PC-3 (cell line): ENCODE results near the gene NPC1. TPM values are rescaled to one million over a fixed set of nuclear protein-coding genes. Genes with fewer than 3 reads are reported as not detected.

Source experiments
- ATAC-seq: fragments of 200-7000 bp; cut with Tn5 transposase; 2 replicates; pipeline ENCODE4 v1.9.1; 2020; ENCODE audit warnings: mild to moderate bottlenecking, moderate library complexity
- BruUV-seq: library from RNA; stranded (reverse); fragments of 400-500 nt; replicated peaks from 2 replicates; lab custom pipeline; 2021; lab: Mats Ljungman, UMichigan
- CTCF ChIA-PET: fragments of 300-600 bp; sonication (Branson Sonifier 250); formaldehyde crosslinking; loops from one replicate; lab custom pipeline; 2022; ENCODE audit warnings: antibody characterized with exemption; lab: Charles Lee
- POLR2A ChIA-PET: fragments of 300-600 bp; sonication (Branson Sonifier 250); formaldehyde crosslinking; loops from one replicate; lab custom pipeline; 2022; ENCODE audit warnings: antibody characterized with exemption; ENCODE audit not compliant: unreplicated experiment; lab: Charles Lee
- DNase-seq: peaks from one replicate; pipeline ENCODE4 v3.0.0-alpha.2; 2015
- H2AFZ ChIP-seq: fragments of 300-600 bp; sonication (generic); 2 replicates; pipeline ENCODE4 v1.6.0; 2016; ENCODE audit warnings: antibody characterized with exemption, low read length
- H3F3A ChIP-seq: fragments of 300-600 bp; sonication (generic); one replicate; pipeline ENCODE4 v1.6.0; 2017; ENCODE audit warnings: antibody characterized with exemption, low read length, control low read depth, mild to moderate bottlenecking; ENCODE audit not compliant: unreplicated experiment
- H3K27ac ChIP-seq: fragments of 300-600 bp; sonication (generic); 2 replicates; pipeline ENCODE4 v1.5.1; 2016; ENCODE audit warnings: mild to moderate bottlenecking, low read length
- H3K27me3 ChIP-seq: fragments of 300-600 bp; sonication (generic); 2 replicates; pipeline ENCODE4 v1.6.1; 2016; ENCODE audit warnings: low read length, mixed read lengths
- H3K36me3 ChIP-seq: fragments of 300-600 bp; sonication (generic); 2 replicates; pipeline ENCODE4 v1.6.1; 2016; ENCODE audit warnings: low read depth, mixed run types, low read length, mixed read lengths
- H3K4me1 ChIP-seq: fragments of 300-600 bp; sonication (generic); 2 replicates; pipeline ENCODE4 v1.5.1; 2016; ENCODE audit warnings: low read length; ENCODE audit not compliant: insufficient read depth
- H3K4me2 ChIP-seq: fragments of 300-600 bp; sonication (generic); 2 replicates; pipeline ENCODE4 v1.6.0; 2016; ENCODE audit warnings: low read length
- H3K4me3 ChIP-seq: fragments of 300-600 bp; sonication (generic); 2 replicates; pipeline ENCODE4 v1.5.1; 2016; ENCODE audit warnings: mild to moderate bottlenecking, low read length, mixed read lengths
- H3K79me2 ChIP-seq: fragments of 300-600 bp; sonication (generic); 2 replicates; pipeline ENCODE4 v1.6.1; 2017; ENCODE audit warnings: low read length, mixed read lengths
- H3K9ac ChIP-seq: fragments of 300-600 bp; sonication (generic); 2 replicates; pipeline ENCODE4 v1.6.0; 2016; ENCODE audit warnings: mild to moderate bottlenecking, low read length
- H3K9me2 ChIP-seq: fragments of 300-600 bp; sonication (generic); replicated peaks from 2 replicates; pipeline ENCODE4 v1.6.1; 2016; ENCODE audit warnings: mixed run types, low read length, mixed read lengths
- H3K9me3 ChIP-seq: fragments of 300-600 bp; sonication (generic); 2 replicates; pipeline ENCODE4 v1.6.1; 2016; ENCODE audit warnings: low read length, mixed read lengths
- H4K20me1 ChIP-seq: fragments of 300-600 bp; sonication (generic); 2 replicates; pipeline ENCODE4 v1.6.1; 2016; ENCODE audit warnings: low read length, mixed read lengths
- CTCF ChIP-seq: fragments of 300-600 bp; sonication (generic); conservative IDR thresholded peaks from 2 replicates; pipeline ENCODE4 v1.5.1; 2017; ENCODE audit warnings: antibody characterized with exemption, low read depth, mild to moderate bottlenecking, low read length
- EZH2 ChIP-seq: fragments of 300-600 bp; sonication (generic); IDR thresholded peaks from one replicate; pipeline ENCODE4 v1.6.1; 2017; ENCODE audit warnings: antibody characterized with exemption, mild to moderate bottlenecking, low read length; ENCODE audit not compliant: unreplicated experiment
- EZH2phosphoT487 ChIP-seq: fragments of 300-600 bp; sonication (generic); IDR thresholded peaks from 2 replicates; pipeline ENCODE4 v1.6.1; 2018; ENCODE audit warnings: mild to moderate bottlenecking, antibody characterized with exemption, low read length, borderline replicate concordance
- intact Hi-C: fragments of 100-400 bp; cut with micrococcal nuclease; formaldehyde crosslinking; loops from 2 replicates; pipeline ENCODE4 v1.9.0; 2023
- total RNA-seq: library from RNA; depleted of rRNA; stranded (reverse); fragments of >200 nt; gene quantifications from 2 replicates; pipeline ENCODE4 v1.2.3, GENCODE V29; 2014

NPC1 gene
- total RNA-seq, 1 experiment from 2014 or later: 85.5 TPM

GRCh38 chr18:23538870-23539269 is 47.4 kb downstream of the NPC1 start:
- ChIA-PET CTCF (no interaction called here), POLR2A (no interaction called here)
- no peak for TF ChIP-seq EZH2phosphoT487
- no peak for TF ChIP-seq CTCF
- TF ChIP-seq EZH2: no peak
- no peaks in the 10 kb centered on the region for H3K9me2 ChIP-seq
- H3K27me3 ChIP-seq: no peaks in the 10 kb centered on the region
- H2AFZ ChIP-seq: no peak overlapping the region
- H4K20me1 ChIP-seq: no peaks in the 10 kb centered on the region
- no peaks in the 10 kb centered on the region for H3K79me2 ChIP-seq
- H3K4me1 ChIP-seq: no peaks in the 10 kb centered on the region
- intact Hi-C loops: no loop called here
- no peak overlapping the region for H3K4me3 ChIP-seq
- ATAC-seq: no peak
- DNase-seq: no peak
- no peak overlapping the region for H3K27ac ChIP-seq
- no peaks in the 10 kb centered on the region for H3K9me3 ChIP-seq
- H3F3A ChIP-seq: no peaks in the 10 kb centered on the region
- BruUV-seq: no TSS peak
- no peak overlapping the region for H3K9ac ChIP-seq
- H3K36me3 ChIP-seq: peaks cover 88% of the 10 kb centered on the region
- no peak overlapping the region for H3K4me2 ChIP-seq

- Histone ChIP-seq H3K9me3 (no peaks in the 10 kb centered on the region), H3K4me1 (no peaks in the 10 kb centered on the region), H2AFZ (no peak overlapping the region), H3K9ac (no peak overlapping the region), H4K20me1 (no peaks in the 10 kb centered on the region), H3K9me2 (no peaks in the 10 kb centered on the region), H3K27ac (no peak overlapping the region), H3K79me2 (no peaks in the 10 kb centered on the region), H3F3A (no peaks in the 10 kb centered on the region), H3K36me3 (peaks cover 89% of the 10 kb centered on the region), H3K4me2 (no peak overlapping the region), H3K27me3 (no peaks in the 10 kb centered on the region), H3K4me3 (no peak overlapping the region)
- intact Hi-C loops: no loop called here
- POLR2A ChIA-PET: no interaction called here
- CTCF ChIA-PET: no interaction called here
- DNase-seq: no peak
- ATAC-seq: no peak
- BruUV-seq: no TSS peak
- TF ChIP-seq EZH2 (no peak), EZH2phosphoT487 (no peak), CTCF (no peak)
These were observed 48.3 kb downstream of the NPC1 start for GRCh38 chr18:23538001-23538400.

- H2AFZ ChIP-seq: no peak overlapping the region
- no peaks in the 10 kb centered on the region for H3K9me3 ChIP-seq
- no peak overlapping the region for H3K9ac ChIP-seq
- DNase-seq: no peak
- peaks cover 89% of the 10 kb centered on the region for H3K36me3 ChIP-seq
- no peak overlapping the region for H3K27ac ChIP-seq
- H3K79me2 ChIP-seq: no peaks in the 10 kb centered on the region
- H3K4me2 ChIP-seq: no peak overlapping the region
- ChIA-PET POLR2A (no interaction called here), CTCF (no interaction called here)
- no TSS peak for BruUV-seq
- ATAC-seq: no peak
- no peaks in the 10 kb centered on the region for H4K20me1 ChIP-seq
- TF ChIP-seq EZH2phosphoT487 (no peak), EZH2 (no peak), CTCF (no peak)
- no peaks in the 10 kb centered on the region for H3K9me2 ChIP-seq
- H3K4me1 ChIP-seq: no peaks in the 10 kb centered on the region
- intact Hi-C loops: no loop called here
- H3K4me3 ChIP-seq: no peak overlapping the region
- H3K27me3 ChIP-seq: no peaks in the 10 kb centered on the region
- no peaks in the 10 kb centered on the region for H3F3A ChIP-seq
These were observed 49.0 kb downstream of the NPC1 start for GRCh38 chr18:23537274-23537673.
